Measurements from ENCODE around the gene ZIK1.

The ZIK1 gene

GRCh38 chr19:57570707-57571106, 13.2 kb upstream of the ZIK1 start:
- no peak overlapping the region for H3K27ac ChIP-seq (ENCODE audit: low read length)
- no peak overlapping the region for H3K9ac ChIP-seq (ENCODE audit: low read length)
- H3K9me3 ChIP-seq (ENCODE audit: control insufficient read depth, low read depth, low read length), result peaks cover 71% of the 10 kb centered on the region
- H3K27me3 ChIP-seq (ENCODE audit: control insufficient read depth, insufficient read depth, low read length), result no peaks in the 10 kb centered on the region
- H3K4me3 ChIP-seq (ENCODE audit: low read length), result no peak overlapping the region
- H3K36me3 ChIP-seq (ENCODE audit: control insufficient read depth, low read depth, low read length), result peaks cover 36% of the 10 kb centered on the region
- H3K4me1 ChIP-seq (ENCODE audit: control insufficient read depth, low read depth, low read length), result no peaks in the 10 kb centered on the region

DNA sequence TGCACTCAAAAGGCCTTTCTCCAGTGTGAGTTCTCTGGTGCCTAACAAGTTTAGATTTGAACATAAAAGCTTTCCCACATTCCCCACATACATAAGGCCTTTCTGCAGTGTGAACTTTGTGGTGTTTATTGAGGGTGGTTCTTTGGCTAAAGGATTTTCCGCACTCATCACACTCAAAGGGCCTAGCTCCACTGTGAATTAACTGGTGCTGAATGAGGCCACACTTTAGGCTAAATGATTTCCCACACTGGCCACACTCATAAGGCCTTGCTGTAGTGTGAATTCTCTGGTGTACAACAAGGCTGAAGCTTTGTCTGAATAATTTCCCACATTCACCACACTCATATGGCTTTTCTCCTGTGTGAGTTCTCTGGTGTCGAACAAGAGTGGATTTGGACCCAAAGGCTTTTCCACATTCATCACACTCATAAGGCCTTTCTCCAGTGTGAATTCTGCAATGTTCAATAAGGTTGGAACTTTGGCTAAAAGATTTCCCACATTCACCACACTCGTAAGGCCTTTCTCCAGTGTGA, 11.5 kb upstream of the ZIK1 start:
- Histone ChIP-seq H3K9me3 (ENCODE audit: control insufficient read depth, low read depth, low read length) (peaks cover 62% of the 10 kb centered on the region), H3K36me3 (ENCODE audit: control insufficient read depth, low read depth, low read length) (peaks cover 44% of the 10 kb centered on the region), H3K27me3 (ENCODE audit: control insufficient read depth, insufficient read depth, low read length) (no peaks in the 10 kb centered on the region)

GRCh38 chr19:57576661-57577060, 7.3 kb upstream of the ZIK1 start:
- Histone ChIP-seq H3K9ac (ENCODE audit: low read length) (no peak overlapping the region), H3K27me3 (ENCODE audit: control insufficient read depth, insufficient read depth, low read length) (no peaks in the 10 kb centered on the region), H3K4me3 (ENCODE audit: low read length) (no peak overlapping the region), H3K27ac (ENCODE audit: low read length) (no peak overlapping the region), H3K4me1 (ENCODE audit: control insufficient read depth, low read depth, low read length) (peaks cover 4% of the 10 kb centered on the region), H3K36me3 (ENCODE audit: control insufficient read depth, low read depth, low read length) (peaks cover 44% of the 10 kb centered on the region), H3K9me3 (ENCODE audit: control insufficient read depth, low read depth, low read length) (peaks cover 38% of the 10 kb centered on the region)

More for the DNA sequence above, 11.5 kb upstream of the ZIK1 start:
- H3K4me1 ChIP-seq (ENCODE audit: control insufficient read depth, low read depth, low read length), result no peaks in the 10 kb centered on the region
- H3K4me3 ChIP-seq (ENCODE audit: low read length), result no peak overlapping the region
- H3K27ac ChIP-seq (ENCODE audit: low read length), result no peak overlapping the region
- no peak overlapping the region for H3K9ac ChIP-seq (ENCODE audit: low read length)

DNA sequence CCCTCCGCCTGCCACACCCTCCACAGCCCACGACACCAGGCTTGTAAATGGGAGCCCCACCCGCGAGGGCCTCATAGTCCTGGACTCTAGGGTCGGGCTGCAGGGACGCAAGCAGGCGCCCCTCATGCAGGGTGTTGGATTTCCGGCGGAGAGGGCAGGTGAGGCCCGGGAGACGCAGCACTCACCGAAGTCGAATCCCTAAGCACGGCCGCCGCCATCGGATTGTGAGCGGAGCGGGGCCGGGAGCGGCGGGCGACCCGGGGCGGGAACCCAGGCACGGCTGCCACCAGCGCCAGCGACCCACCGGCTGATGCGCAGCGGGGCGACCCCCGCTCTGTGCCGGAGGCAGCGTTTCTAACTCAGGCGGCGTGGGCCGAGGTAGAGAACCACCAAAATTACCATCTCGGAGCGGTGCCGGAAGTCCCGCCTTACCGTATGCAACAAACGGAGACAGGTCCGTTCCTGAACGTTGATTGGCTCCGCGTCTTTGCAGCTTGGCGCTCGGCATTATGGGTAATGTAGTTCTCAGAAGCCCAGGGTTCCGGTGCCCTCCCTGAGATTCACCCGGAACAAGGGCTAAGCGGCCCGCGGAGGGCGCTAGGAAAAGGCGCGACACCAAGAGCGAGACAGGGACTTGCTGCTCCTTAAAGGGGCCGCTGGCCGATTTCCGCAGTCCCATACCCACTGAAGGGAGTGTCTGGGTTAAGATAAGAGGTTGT, 5.3 kb upstream of the ZIK1 start, which contains the start of gene ZNF416:
Gene ZNF416 (minus strand): TSS at position 425 of the 719 bp plus-strand sequence. CDS start 207 bp downstream, at position 218.
- Histone ChIP-seq H3K27ac (ENCODE audit: low read length) (no peak within 1 kb of the TSS), H3K27me3 (ENCODE audit: control insufficient read depth, insufficient read depth, low read length) (no peaks in the 10 kb centered on the region), H3K9me3 (ENCODE audit: control insufficient read depth, low read depth, low read length) (peaks cover 18% of the 10 kb centered on the region), H3K4me3 (ENCODE audit: low read length) (peak within 1 kb of the TSS; percentile 84), H3K9ac (ENCODE audit: low read length) (peak within 1 kb of the TSS; percentile 71), H3K4me1 (ENCODE audit: control insufficient read depth, low read depth, low read length) (peaks cover 4% of the 10 kb centered on the region), H3K36me3 (ENCODE audit: control insufficient read depth, low read depth, low read length) (peaks cover 27% of the 10 kb centered on the region)

DNA sequence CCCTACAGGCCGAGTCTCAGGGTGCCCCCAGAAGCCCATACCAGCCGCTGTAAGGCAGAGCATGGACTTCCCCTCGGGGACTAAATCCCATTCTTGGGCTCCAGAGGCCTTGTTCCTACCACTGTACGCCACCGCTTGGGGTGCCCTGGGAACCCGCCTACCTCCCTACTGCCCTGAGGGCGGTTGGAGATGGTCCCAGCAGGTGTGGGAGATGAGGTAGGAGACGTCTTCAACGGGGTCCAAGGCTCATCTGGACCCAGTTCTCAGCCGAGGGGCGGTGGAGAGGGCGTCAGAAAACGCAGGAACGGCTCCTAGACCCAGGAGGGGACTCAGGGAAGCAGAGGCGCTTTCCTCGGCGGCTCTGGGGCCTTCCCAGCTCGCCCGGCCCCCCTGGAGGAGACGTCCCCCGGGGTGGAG, 833 bp upstream of the ZIK1 start:
- no peaks in the 10 kb centered on the region for H3K9me3 ChIP-seq (ENCODE audit: control insufficient read depth, low read depth, low read length)
- peak overlapping the region; percentile 86 for H3K9ac ChIP-seq (ENCODE audit: low read length)
- H3K36me3 ChIP-seq (ENCODE audit: control insufficient read depth, low read depth, low read length), result peaks cover 18% of the 10 kb centered on the region
- H3K27me3 ChIP-seq (ENCODE audit: control insufficient read depth, insufficient read depth, low read length), result no peaks in the 10 kb centered on the region
- peaks cover 10% of the 10 kb centered on the region for H3K4me1 ChIP-seq (ENCODE audit: control insufficient read depth, low read depth, low read length)
- peak overlapping the region; percentile 95 for H3K4me3 ChIP-seq (ENCODE audit: low read length)
- H3K27ac ChIP-seq (ENCODE audit: low read length), result no peak overlapping the region

GRCh38 chr19:57587529-57587928, 3.6 kb downstream of the ZIK1 start:
- Histone ChIP-seq H3K27ac (ENCODE audit: low read length) (no peak overlapping the region), H3K9ac (ENCODE audit: low read length) (no peak overlapping the region), H3K4me1 (ENCODE audit: control insufficient read depth, low read depth, low read length) (peaks cover 5% of the 10 kb centered on the region), H3K4me3 (ENCODE audit: low read length) (no peak overlapping the region), H3K36me3 (ENCODE audit: control insufficient read depth, low read depth, low read length) (peaks cover 57% of the 10 kb centered on the region), H3K27me3 (ENCODE audit: control insufficient read depth, insufficient read depth, low read length) (no peaks in the 10 kb centered on the region), H3K9me3 (ENCODE audit: control insufficient read depth, low read depth, low read length) (peaks cover 18% of the 10 kb centered on the region)

DNA sequence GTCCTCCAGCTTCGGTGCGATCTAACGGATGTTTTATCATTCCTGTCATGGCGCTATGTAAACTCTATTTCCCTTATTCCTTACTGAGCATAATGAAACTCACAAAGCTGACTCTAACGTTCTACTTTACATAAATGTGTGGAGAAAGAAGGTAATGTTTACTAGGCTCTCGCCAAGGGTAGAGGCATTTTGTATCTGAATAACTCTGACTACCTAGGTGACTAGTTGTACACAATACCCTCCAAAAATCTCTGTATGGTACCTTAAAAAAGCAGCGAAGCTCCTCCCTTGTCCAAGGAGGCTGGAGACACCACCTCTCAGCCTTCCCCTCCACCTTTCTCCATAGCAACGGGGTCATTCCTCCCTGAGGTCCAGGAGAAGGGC, 15.4 kb downstream of the ZIK1 start:
- Histone ChIP-seq H3K9ac (ENCODE audit: low read length) (no peak overlapping the region), H3K9me3 (ENCODE audit: control insufficient read depth, low read depth, low read length) (no peaks in the 10 kb centered on the region), H3K36me3 (ENCODE audit: control insufficient read depth, low read depth, low read length) (peaks cover 2% of the 10 kb centered on the region), H3K4me3 (ENCODE audit: low read length) (peak overlapping the region; percentile 86), H3K27me3 (ENCODE audit: control insufficient read depth, insufficient read depth, low read length) (peaks cover 7% of the 10 kb centered on the region), H3K4me1 (ENCODE audit: control insufficient read depth, low read depth, low read length) (no peaks in the 10 kb centered on the region), H3K27ac (ENCODE audit: low read length) (no peak overlapping the region)

GRCh38 chr19:57599761-57600383, 15.9 kb downstream of the ZIK1 start, which contains the start of gene ZNF530:
ZNF530 (plus strand) TSS chr19:57599885; CDS start chr19:57604346, 4,461 bp downstream.
- H3K27me3 ChIP-seq (ENCODE audit: control insufficient read depth, insufficient read depth, low read length), result peaks cover 7% of the 10 kb centered on the region
- no peak within 1 kb of the TSS for H3K27ac ChIP-seq (ENCODE audit: low read length)
- H3K4me1 ChIP-seq (ENCODE audit: control insufficient read depth, low read depth, low read length), result no peaks in the 10 kb centered on the region
- H3K9ac ChIP-seq (ENCODE audit: low read length), result peak within 1 kb of the TSS; percentile 36
- H3K4me3 ChIP-seq (ENCODE audit: low read length), result peak within 1 kb of the TSS; percentile 86
- no peaks in the 10 kb centered on the region for H3K9me3 ChIP-seq (ENCODE audit: control insufficient read depth, low read depth, low read length)
- peaks cover 3% of the 10 kb centered on the region for H3K36me3 ChIP-seq (ENCODE audit: control insufficient read depth, low read depth, low read length)

DNA sequence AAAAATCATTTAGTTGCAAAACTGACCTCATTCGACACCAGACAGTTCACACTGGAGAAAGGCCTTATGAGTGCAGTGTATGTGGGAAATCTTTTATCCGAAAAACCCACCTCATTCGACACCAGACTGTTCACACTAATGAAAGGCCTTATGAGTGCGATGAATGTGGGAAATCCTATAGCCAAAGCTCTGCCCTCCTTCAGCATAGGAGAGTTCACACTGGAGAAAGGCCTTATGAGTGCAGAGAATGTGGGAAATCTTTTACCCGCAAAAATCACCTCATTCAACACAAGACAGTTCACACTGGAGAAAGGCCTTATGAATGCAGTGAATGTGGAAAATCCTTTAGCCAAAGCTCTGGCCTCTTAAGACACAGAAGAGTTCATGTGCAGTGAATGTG, 23.0 kb downstream of the ZIK1 start:
- Histone ChIP-seq H3K4me3 (ENCODE audit: low read length) (no peak overlapping the region), H3K36me3 (ENCODE audit: control insufficient read depth, low read depth, low read length) (peaks cover 22% of the 10 kb centered on the region), H3K27me3 (ENCODE audit: control insufficient read depth, insufficient read depth, low read length) (no peaks in the 10 kb centered on the region), H3K9me3 (ENCODE audit: control insufficient read depth, low read depth, low read length) (no peaks in the 10 kb centered on the region), H3K4me1 (ENCODE audit: control insufficient read depth, low read depth, low read length) (no peaks in the 10 kb centered on the region), H3K27ac (ENCODE audit: low read length) (no peak overlapping the region), H3K9ac (ENCODE audit: low read length) (no peak overlapping the region)

- Histone ChIP-seq H3K27me3 (ENCODE audit: control insufficient read depth, insufficient read depth, low read length) (no peaks in the 10 kb centered on the region), H3K9me3 (ENCODE audit: control insufficient read depth, low read depth, low read length) (peaks cover 15% of the 10 kb centered on the region), H3K36me3 (ENCODE audit: control insufficient read depth, low read depth, low read length) (peaks cover 17% of the 10 kb centered on the region), H3K9ac (ENCODE audit: low read length) (no peak overlapping the region), H3K27ac (ENCODE audit: low read length) (no peak overlapping the region), H3K4me1 (ENCODE audit: control insufficient read depth, low read depth, low read length) (no peaks in the 10 kb centered on the region), H3K4me3 (ENCODE audit: low read length) (no peak overlapping the region)
These were observed 27.2 kb downstream of the ZIK1 start for GRCh38 chr19:57611113-57611512.

- peak within 1 kb of the TSS; percentile 33 for H3K27ac ChIP-seq (ENCODE audit: low read length)
- H3K9me3 ChIP-seq (ENCODE audit: control insufficient read depth, low read depth, low read length), result peaks cover 45% of the 10 kb centered on the region
- H3K27me3 ChIP-seq (ENCODE audit: control insufficient read depth, insufficient read depth, low read length), result no peaks in the 10 kb centered on the region
- H3K4me1 ChIP-seq (ENCODE audit: control insufficient read depth, low read depth, low read length), result no peaks in the 10 kb centered on the region
- peak within 1 kb of the TSS; percentile 87 for H3K9ac ChIP-seq (ENCODE audit: low read length)
- peaks cover 37% of the 10 kb centered on the region for H3K36me3 ChIP-seq (ENCODE audit: control insufficient read depth, low read depth, low read length)
- peak within 1 kb of the TSS; percentile 89 for H3K4me3 ChIP-seq (ENCODE audit: low read length)
These were observed 30.2 kb downstream of the ZIK1 start, which contains the start of gene ZNF134 for GRCh38 chr19:57613941-57614743. ZNF134 (plus strand) TSS chr19:57614242; CDS start chr19:57619469, 5,227 bp downstream.
